Astrocyte (in vitro differentiated cells and primary cell): ENCODE results near the gene TMTC1.

Source experiments
- EZH2 ChIP-seq: IDR thresholded peaks from 2 replicates; pipeline ENCODE4 v1.6.1; 2012; ENCODE audit warnings: mild to moderate bottlenecking, low read length, inconsistent platforms; ENCODE audit not compliant: insufficient read depth
- TF ChIP-seq, protein P1 (sequence below): IDR thresholded peaks from 2 replicates; pipeline ENCODE4 v1.5.1; 2011; ENCODE audit warnings: low read depth, mild to moderate bottlenecking, inconsistent platforms, low read length, moderate library complexity; ENCODE audit not compliant: insufficient read depth

DNA sequence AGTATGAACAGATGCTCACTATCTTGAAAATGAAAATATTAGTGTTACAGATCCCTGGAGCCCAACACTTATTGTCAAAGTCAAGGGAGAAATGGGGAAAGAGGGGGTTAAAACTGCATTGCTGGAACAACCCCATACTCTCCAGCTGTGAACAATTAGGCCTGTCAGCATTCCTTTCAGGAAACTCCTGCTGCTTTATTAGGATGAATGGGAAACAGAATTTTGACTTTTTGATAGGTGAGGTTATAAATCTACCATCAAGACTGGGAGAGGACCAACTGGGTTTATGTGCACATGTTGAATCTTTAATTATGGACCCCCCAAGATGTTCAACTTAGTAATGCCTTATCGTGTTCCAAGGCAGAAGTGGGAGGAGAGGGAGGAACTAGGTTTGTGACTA lies 85.0 kb downstream of the TMTC1 start:
- TF ChIP-seq, protein P1, sequence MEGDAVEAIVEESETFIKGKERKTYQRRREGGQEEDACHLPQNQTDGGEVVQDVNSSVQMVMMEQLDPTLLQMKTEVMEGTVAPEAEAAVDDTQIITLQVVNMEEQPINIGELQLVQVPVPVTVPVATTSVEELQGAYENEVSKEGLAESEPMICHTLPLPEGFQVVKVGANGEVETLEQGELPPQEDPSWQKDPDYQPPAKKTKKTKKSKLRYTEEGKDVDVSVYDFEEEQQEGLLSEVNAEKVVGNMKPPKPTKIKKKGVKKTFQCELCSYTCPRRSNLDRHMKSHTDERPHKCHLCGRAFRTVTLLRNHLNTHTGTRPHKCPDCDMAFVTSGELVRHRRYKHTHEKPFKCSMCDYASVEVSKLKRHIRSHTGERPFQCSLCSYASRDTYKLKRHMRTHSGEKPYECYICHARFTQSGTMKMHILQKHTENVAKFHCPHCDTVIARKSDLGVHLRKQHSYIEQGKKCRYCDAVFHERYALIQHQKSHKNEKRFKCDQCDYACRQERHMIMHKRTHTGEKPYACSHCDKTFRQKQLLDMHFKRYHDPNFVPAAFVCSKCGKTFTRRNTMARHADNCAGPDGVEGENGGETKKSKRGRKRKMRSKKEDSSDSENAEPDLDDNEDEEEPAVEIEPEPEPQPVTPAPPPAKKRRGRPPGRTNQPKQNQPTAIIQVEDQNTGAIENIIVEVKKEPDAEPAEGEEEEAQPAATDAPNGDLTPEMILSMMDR: no peak
- TF ChIP-seq EZH2: no peak
